ENCODE measurements around the gene FSTL1.

Gene FSTL1, protein sequence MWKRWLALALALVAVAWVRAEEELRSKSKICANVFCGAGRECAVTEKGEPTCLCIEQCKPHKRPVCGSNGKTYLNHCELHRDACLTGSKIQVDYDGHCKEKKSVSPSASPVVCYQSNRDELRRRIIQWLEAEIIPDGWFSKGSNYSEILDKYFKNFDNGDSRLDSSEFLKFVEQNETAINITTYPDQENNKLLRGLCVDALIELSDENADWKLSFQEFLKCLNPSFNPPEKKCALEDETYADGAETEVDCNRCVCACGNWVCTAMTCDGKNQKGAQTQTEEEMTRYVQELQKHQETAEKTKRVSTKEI
- 0 to 12.5 (median 0.19) reads per million in 9 experiments for total RNA-seq

DNA sequence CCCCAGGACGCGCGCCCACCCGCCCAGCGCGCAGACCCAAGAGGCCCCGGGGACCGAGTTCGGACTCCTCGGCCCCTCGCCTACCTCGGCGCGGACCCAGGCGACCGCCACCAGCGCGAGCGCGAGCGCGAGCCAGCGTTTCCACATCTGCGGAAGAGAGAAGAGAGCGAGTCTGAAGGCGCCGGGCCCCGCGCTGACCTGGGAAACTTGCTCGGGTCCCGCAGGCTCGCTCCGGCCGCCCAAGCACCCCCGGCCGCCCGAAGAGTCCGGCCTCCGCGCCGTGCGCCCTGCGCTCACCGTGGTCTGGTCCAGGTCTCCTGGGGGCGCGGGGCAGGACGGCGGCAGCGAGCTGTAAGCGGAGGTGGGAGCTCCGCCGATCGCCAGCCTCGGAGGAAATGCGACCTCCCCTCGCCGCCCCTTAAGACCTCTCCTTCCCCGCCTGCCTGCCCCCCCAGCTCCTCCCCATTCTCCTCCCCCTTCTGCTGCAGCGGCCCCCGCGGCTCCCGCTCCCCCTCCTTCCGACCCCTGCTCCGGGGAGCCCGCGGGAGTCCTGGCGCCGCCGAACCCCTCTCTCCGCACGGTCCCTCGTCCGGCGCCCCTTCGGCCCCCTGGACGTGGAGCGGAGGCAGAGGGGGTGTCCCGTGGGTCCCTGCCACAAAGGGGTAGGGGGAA is at the start of gene FSTL1:
Gene FSTL1, minus strand, starts transcription at position 393 of the 672 bp plus-strand sequence. Its CDS starts 246 bp downstream, at position 147.
- no peaks in the 10 kb centered on the region for H3K36me3 Mint-ChIP-seq (ENCODE audit: insufficient read depth)
- peaks cover 57 to 63% of the 10 kb centered on the region in 2 donors for H3K27me3 Mint-ChIP-seq
- DNase-seq: no peak
- peak; percentile 21 for ATAC-seq (replicated peaks)
- no peak within 1 kb of the TSS for H3K27ac Mint-ChIP-seq
- H3K4me3 Mint-ChIP-seq: peak within 1 kb of the TSS; percentile 58 to 74
- peaks cover 3 to 4% of the 10 kb centered on the region in 2 donors for H3K4me1 Mint-ChIP-seq (ENCODE audit: low read depth in 2 of 2)
- H3K9me3 Mint-ChIP-seq: peaks cover 0 to 2% of the 10 kb centered on the region in 2 donors

DNA sequence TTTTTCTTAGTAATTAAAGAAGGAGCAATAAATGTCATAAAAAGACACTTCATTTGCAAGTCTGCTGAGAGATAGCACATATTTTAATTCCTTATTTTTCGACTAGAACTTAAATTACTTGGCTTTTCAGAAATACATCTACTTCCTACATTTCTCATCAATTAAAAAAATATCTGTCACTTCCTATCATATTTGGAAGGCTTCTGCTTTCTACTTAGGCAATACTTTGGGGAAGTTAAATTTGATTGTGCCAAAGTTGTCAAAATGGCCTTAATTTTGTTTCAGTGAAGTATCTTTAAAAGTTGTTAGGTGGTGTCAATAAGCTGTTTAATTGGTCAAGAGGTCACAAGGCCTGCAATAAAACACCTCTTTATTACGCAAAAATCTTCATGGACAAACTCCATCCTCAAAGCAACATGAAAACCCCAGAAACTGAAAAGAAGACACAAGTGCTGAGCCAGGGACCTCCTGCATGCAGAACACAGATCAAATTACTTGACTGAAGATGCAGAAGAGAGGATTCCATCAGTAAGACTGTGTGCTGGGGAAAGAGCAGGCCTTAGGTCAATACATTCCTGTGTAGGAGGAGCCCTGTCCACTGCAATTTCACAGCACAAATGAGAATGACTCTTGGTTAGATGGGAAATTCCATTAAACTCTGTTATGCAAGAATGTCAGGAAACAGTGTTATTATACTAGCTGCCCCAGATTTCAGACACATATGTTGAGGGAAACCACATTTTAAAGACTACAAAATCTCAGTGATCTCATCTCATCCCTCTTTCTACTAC is 48.0 kb upstream of the FSTL1 start:
- DNase-seq (no peak), ATAC-seq (replicated peaks) (no peak)
- H3K4me3 Mint-ChIP-seq: no peak overlapping the region
- peaks cover 0 to 8% of the 10 kb centered on the region in 2 donors for H3K9me3 Mint-ChIP-seq
- H3K4me1 Mint-ChIP-seq (ENCODE audit: low read depth in 2 of 2): no peaks in the 10 kb centered on the region
- H3K27me3 Mint-ChIP-seq: peaks cover 19 to 22% of the 10 kb centered on the region in 2 donors
- H3K36me3 Mint-ChIP-seq (ENCODE audit: insufficient read depth): no peaks in the 10 kb centered on the region
- no peak overlapping the region for H3K27ac Mint-ChIP-seq

DNA sequence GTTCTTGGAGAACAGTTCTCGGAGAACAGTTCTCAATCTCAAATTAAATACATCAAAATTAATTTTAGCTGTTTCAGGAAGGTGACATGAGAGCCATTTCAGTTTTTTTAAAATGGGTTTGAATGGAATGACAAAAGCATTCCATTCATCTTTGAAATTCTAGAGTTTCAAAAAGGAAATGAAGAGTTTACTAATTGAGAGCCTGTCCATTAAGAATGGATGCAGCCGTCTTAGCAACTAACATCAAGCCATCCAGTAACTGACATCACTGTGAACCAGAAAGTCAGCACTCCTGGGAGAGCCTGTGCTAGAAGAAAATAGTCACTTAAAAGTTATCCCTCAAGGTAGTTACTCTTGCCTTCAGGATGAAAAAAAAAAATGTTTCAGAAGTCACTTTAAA is 47.0 kb upstream of the FSTL1 start:
- H3K36me3 Mint-ChIP-seq (ENCODE audit: insufficient read depth): no peaks in the 10 kb centered on the region
- no peak overlapping the region for H3K4me3 Mint-ChIP-seq
- peaks cover 26 to 30% of the 10 kb centered on the region in 2 donors for H3K27me3 Mint-ChIP-seq
- H3K27ac Mint-ChIP-seq: no peak overlapping the region
- H3K9me3 Mint-ChIP-seq: peaks cover 0 to 8% of the 10 kb centered on the region in 2 donors
- DNase-seq (no peak), ATAC-seq (replicated peaks) (no peak)
- no peaks in the 10 kb centered on the region for H3K4me1 Mint-ChIP-seq (ENCODE audit: low read depth in 2 of 2)

DNA sequence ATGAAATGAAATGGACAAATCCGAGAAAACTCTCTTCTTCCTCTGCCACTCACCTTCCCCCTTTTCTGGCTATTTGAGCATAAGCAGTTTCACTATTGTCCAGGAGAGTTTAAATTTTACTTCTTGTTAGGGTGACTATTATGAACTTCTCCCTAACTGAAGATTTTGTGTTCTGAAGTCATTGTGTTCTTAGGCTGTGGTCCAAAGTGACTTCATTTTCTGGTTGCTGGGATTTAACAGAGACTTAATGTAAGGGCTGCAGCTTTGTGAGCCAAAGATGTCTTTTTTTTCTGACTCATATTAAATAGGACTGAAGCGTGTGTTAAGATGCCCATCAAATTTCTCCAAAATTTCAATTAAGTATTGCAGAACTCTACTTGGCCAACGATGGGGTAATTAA is 46.5 kb upstream of the FSTL1 start:
- Mint-ChIP-seq H3K4me1 (ENCODE audit: low read depth in 2 of 2) (no peaks in the 10 kb centered on the region), H3K4me3 (no peak overlapping the region), H3K9me3 (peaks cover 0 to 8% of the 10 kb centered on the region in 2 donors), H3K27ac (no peak overlapping the region), H3K36me3 (ENCODE audit: insufficient read depth) (no peaks in the 10 kb centered on the region), H3K27me3 (peaks cover 30 to 35% of the 10 kb centered on the region in 2 donors)
- no peak for DNase-seq
- ATAC-seq (replicated peaks): no peak

DNA sequence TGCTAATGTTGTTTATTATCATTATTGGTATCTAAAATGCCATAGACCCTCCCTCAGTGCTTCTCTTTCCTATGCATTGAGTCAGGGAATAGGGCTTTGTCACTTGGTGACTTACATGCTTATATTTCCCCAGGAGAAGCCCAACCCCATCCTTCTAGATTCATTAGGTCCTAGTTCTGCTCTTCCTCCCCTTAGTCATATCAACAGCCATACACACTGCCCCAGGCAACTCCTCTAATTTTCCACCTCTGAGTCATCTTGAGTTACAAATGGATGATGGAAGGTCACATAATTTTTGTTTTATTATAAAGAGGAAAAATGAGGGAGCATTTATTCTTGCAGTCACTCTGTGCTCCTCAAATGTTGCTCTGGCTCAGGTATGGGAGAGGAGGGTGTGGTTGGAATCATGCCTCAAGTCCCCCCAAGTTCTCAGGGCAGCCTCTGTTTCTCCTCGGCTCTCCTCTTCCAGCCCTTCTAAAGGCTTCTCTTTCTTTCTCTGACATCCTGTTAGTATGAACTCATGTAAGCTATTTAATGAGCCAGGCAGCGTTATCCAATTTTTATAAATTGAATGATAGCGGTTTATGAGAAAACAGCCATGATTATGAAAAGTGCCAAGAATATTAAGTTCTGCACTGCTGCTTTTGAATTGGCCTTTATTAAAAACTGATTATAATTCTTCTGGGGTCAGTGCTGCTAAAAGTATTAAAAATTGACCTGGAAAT is 45.6 kb upstream of the FSTL1 start:
- no peak overlapping the region for H3K27ac Mint-ChIP-seq
- H3K4me1 Mint-ChIP-seq (ENCODE audit: low read depth in 2 of 2): no peaks in the 10 kb centered on the region
- no peak overlapping the region for H3K4me3 Mint-ChIP-seq
- peaks cover 32 to 44% of the 10 kb centered on the region in 2 donors for H3K27me3 Mint-ChIP-seq
- peaks cover 0 to 8% of the 10 kb centered on the region in 2 donors for H3K9me3 Mint-ChIP-seq
- ATAC-seq (replicated peaks) (no peak), DNase-seq (no peak)
- no peaks in the 10 kb centered on the region for H3K36me3 Mint-ChIP-seq (ENCODE audit: insufficient read depth)

DNA sequence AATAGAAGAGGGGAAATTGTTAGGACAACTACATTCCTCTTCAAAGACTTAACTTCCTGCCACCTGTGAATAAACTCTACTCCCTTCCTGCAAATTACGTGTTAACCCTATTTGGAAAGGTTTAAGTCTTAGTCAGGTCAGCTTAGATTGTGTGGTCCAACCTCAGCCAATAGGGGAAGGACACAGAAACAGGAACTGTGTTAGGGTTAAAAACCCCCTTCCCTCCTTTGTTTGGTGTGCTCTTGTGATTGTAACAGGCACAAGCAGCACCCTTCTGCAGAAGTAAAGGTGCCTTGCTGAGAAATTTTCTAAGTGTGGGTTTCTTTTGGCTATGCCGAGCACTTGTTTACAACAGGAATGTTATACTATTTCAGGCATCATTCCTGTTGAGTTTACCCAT is 45.0 kb upstream of the FSTL1 start:
- Mint-ChIP-seq H3K4me1 (ENCODE audit: low read depth in 2 of 2) (no peaks in the 10 kb centered on the region), H3K4me3 (no peak overlapping the region), H3K9me3 (peaks cover 0 to 8% of the 10 kb centered on the region in 2 donors), H3K36me3 (ENCODE audit: insufficient read depth) (no peaks in the 10 kb centered on the region), H3K27me3 (peaks cover 35 to 50% of the 10 kb centered on the region in 2 donors), H3K27ac (no peak overlapping the region)
- ATAC-seq (replicated peaks): no peak
- no peak for DNase-seq

DNA sequence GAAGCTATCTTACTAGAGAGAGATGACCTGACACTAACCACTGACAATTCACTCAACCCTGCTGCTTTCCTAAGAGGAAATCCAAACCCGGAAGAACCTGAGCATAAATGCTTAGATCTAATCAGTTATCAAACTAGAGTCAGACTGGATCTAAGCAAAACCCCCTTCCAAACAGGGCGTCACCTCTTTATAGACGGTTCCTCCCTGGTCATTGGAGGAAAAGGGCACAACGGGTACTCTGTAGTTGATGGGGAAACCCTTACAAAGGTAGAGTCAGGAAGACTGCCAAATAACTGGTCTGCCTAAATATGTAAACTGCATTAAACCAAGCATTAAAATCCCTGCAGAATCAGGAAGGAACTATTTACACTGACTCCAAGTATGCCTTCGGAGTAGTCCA is 41.3 kb upstream of the FSTL1 start:
- ATAC-seq (replicated peaks) (no peak), DNase-seq (no peak)
- Mint-ChIP-seq H3K27me3 (peaks cover 50 to 70% of the 10 kb centered on the region in 2 donors), H3K36me3 (ENCODE audit: insufficient read depth) (no peaks in the 10 kb centered on the region), H3K4me1 (ENCODE audit: low read depth in 2 of 2) (no peaks in the 10 kb centered on the region), H3K9me3 (peaks cover 0 to 8% of the 10 kb centered on the region in 2 donors), H3K27ac (no peak overlapping the region), H3K4me3 (no peak overlapping the region)

DNA sequence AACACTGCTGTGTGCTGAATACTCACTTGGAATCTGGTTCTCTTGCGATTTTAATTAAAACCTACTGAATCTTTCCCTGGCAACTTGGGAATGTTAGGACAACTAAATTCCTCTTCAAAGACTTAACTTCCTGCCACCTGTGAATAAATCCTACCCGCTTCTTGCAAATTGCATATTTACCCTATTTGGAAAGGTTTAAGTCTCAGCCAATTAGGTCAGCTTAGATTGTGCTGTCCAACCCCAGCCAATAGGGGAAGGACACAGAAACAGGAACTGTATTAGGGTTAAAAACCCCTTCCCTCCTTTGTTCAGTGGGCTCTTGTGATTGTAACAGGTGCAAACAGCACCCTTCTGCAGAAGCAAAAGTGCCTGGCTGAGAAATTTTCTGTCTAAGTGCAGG is 38.6 kb upstream of the FSTL1 start:
- ATAC-seq (replicated peaks): no peak
- Mint-ChIP-seq H3K4me1 (ENCODE audit: low read depth in 2 of 2) (no peaks in the 10 kb centered on the region), H3K27me3 (peaks cover 54 to 80% of the 10 kb centered on the region in 2 donors), H3K27ac (no peak overlapping the region), H3K36me3 (ENCODE audit: insufficient read depth) (no peaks in the 10 kb centered on the region), H3K9me3 (peaks cover 0 to 6% of the 10 kb centered on the region in 2 donors), H3K4me3 (no peak overlapping the region)
- no peak for DNase-seq

DNA sequence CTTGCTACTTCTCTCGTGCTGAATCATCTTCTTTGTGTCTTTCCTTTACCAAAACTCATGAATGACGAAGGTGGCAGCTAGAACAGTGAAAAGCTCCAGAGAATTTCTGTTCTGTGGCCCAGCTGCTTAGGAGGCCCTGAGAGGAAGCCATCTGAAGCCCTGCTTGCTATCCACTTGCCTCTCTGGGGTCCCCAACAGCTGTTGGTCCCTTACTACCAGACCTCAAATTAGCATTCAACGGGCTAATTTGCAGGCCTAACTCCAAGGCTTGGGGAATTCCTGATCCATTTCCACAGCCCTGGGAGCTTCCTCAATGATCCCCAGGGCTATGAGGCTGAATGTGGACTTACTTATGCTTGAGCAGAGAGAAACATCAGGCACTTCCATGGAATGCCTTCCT is 37.5 kb upstream of the FSTL1 start:
- ATAC-seq (replicated peaks): no peak
- Mint-ChIP-seq H3K4me1 (ENCODE audit: low read depth in 2 of 2) (no peaks in the 10 kb centered on the region), H3K27me3 (peaks cover 43 to 76% of the 10 kb centered on the region in 2 donors)

DNA sequence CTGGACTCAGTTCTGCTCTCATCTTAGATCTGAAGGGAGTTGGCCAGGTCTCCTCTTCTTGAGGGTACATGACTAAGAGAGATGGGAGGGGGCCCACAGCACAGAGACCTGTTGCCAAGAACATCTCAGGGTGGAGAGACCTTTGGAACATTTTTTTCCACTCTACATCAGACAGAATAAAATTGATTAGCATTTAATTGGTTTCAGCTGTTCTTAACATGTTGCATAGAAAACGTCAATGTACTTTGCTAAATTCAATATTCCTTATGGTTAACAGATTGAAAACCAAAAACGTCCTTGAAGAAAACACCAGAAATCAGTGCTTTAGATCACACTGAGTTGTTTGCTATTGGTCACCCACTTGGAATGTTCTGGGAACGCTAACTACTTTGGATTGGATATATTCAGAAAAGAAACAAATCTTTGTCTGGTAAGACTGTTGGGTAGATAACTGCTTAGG is 36.4 kb upstream of the FSTL1 start:
- no peaks in the 10 kb centered on the region for H3K4me1 Mint-ChIP-seq (ENCODE audit: low read depth in 2 of 2)
- no peaks in the 10 kb centered on the region for H3K9me3 Mint-ChIP-seq
- DNase-seq (no peak), ATAC-seq (replicated peaks) (no peak)
- no peak overlapping the region for H3K27ac Mint-ChIP-seq
- no peak overlapping the region for H3K4me3 Mint-ChIP-seq
- peaks cover 36 to 66% of the 10 kb centered on the region in 2 donors for H3K27me3 Mint-ChIP-seq
- no peaks in the 10 kb centered on the region for H3K36me3 Mint-ChIP-seq (ENCODE audit: insufficient read depth)

More for the DNA sequence above, 37.5 kb upstream of the FSTL1 start:
- no peak overlapping the region for H3K4me3 Mint-ChIP-seq
- DNase-seq: no peak
- no peaks in the 10 kb centered on the region for H3K9me3 Mint-ChIP-seq
- H3K27ac Mint-ChIP-seq: no peak overlapping the region
- H3K36me3 Mint-ChIP-seq (ENCODE audit: insufficient read depth): no peaks in the 10 kb centered on the region

DNA sequence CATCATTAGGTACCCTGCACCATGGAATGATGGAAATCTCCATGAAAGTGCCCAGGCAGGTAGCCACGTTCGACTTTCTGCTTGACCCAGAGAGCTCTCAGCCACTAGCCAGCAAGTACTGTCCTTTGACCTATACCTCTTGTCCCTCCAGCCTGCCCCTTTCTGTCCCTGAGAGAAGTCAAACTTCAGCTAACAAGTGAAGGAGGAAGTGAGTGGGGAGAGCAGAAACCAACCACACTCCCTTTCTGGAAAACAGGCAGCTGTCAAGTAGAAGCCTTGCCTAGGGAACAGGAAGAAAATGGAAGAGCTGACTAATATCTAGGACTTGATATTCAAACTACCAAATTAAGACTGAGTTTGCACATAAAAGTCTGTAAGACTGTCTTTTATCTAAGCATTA is 30.3 kb upstream of the FSTL1 start:
- Mint-ChIP-seq H3K4me1 (ENCODE audit: low read depth in 2 of 2) (no peaks in the 10 kb centered on the region), H3K9me3 (no peaks in the 10 kb centered on the region), H3K36me3 (ENCODE audit: insufficient read depth) (no peaks in the 10 kb centered on the region), H3K27ac (no peak overlapping the region), H3K27me3 (peaks cover 14 to 44% of the 10 kb centered on the region in 2 donors), H3K4me3 (no peak overlapping the region)
- no peak for ATAC-seq (replicated peaks)
- DNase-seq: no peak

DNA sequence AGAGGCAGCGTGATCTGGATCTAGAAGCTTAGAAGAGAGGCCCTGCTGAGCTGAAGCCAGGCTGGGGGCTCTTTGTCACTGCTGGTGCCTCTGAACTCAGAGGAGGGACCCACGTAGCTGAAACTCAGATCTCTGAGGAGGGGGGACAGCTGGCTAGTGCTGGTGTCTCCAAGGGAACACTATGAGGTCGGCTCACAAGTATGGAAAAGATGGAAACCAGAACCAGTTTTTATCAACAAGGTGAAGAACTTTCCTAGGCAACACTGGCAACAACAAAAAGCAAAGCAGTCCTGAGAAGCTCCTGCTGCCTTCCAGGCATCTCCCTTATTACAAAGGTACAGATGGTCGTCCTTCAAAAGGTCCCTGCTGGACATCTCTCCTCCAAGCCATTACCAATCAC is 27.0 kb upstream of the FSTL1 start:
- Mint-ChIP-seq H3K27me3 (peaks cover 41 to 59% of the 10 kb centered on the region in 2 donors), H3K27ac (no peak overlapping the region), H3K4me3 (no peak overlapping the region)

More for the DNA sequence above, 27.0 kb upstream of the FSTL1 start:
- Mint-ChIP-seq H3K36me3 (ENCODE audit: insufficient read depth) (no peaks in the 10 kb centered on the region), H3K9me3 (no peaks in the 10 kb centered on the region), H3K4me1 (ENCODE audit: low read depth in 2 of 2) (no peaks in the 10 kb centered on the region)
- ATAC-seq (replicated peaks): no peak
- no peak for DNase-seq
